Dedifferentiated amniotic fluid mesenchymal stem cell (primary cell): Measurements from ENCODE around the gene NR2E1.

Experiments
- DNase-seq: peaks from one replicate; pipeline ENCODE4 v3.0.0-alpha.2; 2016; ENCODE audit errors: extremely low spot score

The NR2E1 gene

DNA sequence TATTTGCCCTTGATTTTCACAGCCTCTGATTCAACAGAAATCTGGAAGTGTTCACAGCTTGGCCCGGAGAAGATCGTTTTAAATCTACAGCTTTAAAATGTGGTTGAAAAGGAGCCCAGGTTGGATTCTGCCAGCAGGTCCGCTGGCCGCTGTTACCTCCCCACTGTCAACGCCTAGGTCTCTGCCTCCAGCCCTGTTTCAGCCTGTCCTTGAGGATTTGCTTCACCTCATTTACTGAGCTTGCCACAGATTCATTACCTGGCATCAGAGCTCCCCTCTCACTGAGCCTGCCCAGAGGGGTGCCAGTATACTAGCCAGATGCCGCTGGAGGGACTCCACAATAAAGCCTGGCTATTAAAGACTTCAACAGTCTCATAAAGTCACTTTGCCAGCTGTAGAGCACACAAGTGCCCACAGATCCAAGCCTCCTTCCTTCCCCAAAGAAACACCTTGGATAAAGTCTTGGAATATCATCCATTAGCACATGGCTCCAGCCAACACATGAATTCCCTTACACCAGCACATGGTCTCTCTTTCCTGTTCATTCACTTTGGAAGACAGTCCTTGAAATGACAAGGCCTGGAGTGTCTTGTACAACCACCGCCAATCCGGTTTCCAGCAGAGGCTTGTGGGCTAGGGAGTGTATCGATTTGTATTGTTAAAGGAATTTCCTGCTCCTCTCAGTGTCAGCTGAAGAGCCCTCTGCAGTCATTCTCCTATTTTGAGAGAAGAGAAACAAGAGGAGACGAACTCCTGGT is 9.5 kb upstream of the NR2E1 start:
- DNase-seq: no peak

DNA sequence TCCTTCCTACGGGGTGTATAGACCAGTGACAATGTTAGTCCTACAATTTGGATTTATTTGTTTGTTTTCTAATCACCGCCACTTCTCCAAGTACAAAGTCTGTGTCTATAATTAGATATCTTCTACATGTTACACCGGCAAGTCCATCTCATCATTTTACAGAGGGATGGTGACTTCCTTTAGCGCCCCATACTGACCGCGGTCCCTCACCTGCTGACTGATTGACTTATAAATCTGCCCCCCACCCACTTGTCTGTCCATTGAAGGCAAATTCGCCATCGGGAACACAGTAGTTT is 8.9 kb upstream of the NR2E1 start:
- no peak for DNase-seq

DNA sequence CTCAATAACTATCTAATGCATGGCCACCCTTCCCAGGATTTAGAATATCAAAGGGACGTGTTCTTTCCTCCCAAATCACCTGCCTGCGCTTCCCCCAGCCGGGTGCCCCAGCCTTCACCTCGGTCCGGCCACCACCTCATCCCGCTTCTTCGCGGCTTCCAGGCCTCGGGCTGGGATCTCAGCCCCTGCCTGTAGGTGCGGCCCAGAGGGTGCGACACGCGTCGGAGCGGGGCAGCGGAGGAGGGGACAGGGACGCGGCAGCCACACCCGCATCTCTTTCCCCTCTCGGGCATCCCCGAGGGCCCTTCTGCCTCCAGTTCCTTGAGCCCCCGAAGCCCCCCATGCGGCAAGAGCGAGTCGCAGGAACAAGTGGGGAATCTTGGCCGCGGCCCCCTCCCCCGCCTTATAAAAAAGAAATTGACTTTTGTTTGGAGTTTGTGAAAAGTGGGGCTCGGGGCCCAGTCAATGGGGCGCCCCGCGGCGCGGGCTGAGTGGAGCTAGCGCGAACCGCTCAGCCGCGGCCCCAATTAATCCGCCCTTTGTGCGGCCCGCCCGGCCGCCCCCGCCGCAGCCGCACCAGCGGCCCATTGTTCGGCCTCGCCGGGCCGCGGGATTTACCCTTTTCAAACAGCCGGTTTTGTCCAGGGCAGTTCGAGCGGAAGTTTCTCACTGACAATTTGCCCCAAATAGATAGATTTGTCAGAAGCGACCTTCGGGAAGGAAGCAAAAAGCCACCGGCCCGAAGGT is 8.4 kb upstream of the NR2E1 start:
- no peak for DNase-seq

DNA sequence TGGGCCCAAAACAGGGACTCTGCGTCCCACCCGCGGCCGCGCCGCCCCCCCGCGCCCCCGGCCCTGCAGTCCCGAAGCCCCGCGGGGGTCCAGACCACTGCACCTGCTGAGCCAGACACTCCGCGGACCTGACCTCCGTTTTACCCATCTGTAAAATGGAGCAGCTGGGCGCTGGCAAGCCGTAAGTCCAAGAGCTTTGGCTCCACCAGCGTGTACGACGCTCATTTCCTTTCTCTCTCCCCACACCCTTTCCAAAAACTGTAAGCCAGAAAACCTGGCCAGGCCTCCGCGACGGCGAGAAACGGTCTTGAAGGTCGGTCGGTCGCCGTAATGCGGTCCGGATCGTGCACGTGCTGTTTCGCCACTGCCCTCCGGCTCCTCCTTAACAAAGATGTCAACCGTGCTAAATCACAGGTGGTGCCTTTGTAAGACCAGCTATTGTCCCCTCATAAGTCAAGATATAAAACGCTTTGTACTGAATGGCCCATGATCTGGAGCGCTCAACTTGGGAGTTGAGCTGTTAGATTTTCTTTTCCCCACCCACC is 7.8 kb upstream of the NR2E1 start:
- DNase-seq: no peak

DNA sequence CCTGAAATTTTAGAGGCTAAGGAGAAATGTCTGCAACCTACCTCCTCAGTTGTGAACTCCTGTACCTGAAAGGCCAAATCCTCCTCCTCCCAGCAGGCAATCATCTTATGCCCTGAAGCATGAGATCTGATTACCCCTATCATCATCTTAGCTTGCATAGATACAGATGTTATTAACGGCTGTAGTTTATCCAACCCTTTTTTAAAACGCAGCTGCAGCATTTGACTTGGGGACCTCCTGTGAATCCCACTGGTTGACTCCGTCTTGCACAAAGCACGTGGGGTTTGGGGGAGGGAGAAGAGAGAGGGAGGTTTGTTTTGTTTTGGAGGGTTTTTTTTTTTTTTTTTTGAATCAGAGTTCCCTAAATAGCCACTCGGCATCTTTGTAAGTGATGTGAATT is 5.8 kb upstream of the NR2E1 start:
- DNase-seq: no peak

DNA sequence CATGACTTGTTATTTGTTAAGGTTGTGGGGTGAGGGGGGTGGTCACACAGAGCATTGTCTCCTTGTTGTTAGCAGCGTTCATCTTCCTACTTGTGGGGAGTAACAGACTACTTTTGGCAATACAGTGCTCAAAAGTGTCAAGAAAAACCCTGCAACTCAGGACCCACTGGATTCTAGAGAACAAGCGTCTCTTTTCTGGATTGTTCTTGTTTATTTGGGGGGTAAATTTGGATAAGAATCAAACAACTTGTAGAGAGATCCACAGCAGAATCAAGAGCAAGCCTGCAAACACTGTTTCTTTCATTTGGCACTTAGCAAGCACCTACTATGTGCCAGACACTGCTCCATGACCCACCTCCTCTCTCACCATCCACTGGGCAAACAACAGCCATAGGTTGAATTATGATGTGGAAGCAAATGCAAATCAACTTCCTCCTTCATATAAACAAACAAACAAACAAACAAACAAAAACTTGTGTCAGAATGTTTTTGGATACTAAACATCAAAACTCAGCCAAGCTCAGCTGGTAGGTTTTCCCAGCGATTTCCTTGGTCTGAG is 4.0 kb upstream of the NR2E1 start:
- no peak for DNase-seq

DNA sequence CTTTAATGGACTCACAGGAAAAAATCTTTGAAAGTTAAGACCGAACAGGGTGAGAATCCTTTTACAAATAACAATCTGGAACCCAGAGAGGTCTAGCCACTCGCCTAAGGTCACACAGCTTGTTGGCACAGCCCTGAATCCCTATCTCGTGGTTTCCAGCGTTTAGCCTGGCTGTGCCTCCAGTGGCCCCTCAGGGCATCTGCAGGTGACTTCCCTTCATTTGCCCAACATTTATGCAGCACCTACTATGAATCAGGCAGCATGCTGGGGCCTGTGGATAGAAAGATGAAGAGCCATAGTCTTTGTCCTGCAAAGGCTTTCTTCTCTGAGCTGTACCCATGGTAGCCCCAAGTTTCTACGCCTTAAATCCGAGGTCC is 2.6 kb upstream of the NR2E1 start:
- no peak for DNase-seq

DNA sequence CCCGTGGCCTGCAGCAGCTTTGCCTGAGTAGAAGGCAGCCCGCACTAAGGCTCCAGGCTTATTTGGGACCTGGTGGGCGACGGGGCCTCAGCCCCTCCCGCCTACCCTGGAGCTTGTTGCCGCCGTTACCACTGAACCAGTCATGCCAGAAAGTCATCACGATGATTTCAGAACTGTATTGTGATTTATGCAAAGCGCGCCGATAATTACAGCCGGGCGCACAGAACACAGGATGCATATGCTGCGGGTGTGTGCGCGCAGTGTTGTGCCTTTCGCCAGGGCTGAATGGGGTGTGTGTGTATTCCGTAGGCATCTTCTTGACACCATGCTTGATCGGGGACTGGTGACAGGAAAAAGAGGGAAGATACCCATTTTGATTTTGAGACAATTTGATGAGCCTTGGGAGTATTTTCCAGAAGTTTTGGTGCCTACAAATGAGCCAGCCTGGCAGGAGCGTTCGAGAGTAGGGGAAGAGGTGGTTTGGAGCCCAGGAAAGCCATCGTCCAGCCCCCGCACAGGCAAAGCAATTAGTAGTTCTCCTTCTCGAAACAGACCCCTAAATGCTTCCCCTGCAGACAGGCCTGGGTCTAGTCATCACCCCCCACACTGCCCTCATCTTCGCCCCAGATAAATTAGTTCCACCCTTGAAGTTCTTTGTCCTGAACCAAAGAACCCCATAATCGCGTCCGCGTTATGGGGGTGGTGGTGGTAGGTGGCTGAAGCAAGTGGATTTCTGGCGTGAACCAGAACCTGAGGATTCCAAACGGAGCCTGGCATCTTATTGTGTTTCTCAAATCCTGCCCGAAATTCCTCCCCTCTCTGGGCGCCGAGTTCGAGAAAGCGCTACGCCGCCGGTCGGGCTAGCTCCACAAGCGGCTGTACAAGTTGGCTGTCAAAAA is 1.9 kb upstream of the NR2E1 start:
- no peak for DNase-seq

DNA sequence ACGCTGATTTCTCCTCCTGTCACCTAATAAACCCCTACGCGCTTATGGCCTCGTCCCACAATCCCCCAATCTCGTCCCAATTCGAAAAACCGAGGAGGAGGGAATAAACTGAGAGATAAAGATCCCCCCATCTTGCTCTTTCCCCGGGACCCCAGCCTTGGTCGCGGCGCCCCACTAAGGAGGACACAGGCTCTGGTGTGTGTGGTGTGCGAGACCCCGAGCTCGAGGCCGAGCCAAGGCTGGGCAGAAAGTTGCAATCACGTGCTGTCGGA is 1.3 kb upstream of the NR2E1 start:
- no peak for DNase-seq

DNA sequence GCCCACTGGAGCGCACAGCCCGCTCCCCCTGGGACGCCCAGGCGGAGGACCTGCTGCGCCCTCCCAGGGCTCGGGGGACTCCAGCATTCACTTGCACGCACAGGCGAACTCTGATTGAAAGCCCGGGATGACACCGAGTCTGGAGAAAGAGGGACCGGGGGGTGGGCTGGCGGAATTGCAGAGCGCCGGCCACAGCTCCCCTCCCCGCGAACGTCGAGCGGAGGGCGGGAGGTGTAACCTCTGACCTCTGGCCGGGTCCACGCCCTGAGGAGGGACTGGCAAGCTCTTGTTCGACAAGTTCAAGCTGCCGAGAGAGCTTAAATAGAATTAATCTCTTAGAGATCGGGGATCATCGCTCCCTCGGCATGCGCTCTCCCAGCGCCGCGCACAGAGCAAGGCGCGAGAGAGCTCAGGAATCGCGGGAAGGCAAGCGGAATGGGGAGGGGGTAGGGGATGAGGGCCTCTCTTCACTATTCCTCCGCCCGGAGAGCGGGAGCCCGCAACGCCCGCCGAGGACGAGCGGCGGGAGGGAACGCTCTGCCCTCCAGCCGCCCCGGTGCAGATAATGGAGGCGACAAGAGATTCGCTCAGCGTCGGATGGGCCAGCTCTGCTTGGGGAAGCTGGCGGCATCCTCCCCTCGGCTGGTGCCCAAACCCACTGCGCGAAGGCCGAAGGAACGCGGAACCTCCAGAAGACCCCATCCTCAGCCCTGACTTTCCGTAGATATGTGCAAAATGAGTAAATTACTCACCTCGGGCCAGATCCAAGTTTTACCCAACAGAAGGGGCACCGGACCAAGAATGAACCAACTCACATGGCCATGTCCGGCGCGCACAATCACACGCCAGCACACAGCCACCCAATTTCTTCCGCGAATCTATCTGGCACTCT is 761 bp upstream of the NR2E1 start:
- no peak for DNase-seq

DNA sequence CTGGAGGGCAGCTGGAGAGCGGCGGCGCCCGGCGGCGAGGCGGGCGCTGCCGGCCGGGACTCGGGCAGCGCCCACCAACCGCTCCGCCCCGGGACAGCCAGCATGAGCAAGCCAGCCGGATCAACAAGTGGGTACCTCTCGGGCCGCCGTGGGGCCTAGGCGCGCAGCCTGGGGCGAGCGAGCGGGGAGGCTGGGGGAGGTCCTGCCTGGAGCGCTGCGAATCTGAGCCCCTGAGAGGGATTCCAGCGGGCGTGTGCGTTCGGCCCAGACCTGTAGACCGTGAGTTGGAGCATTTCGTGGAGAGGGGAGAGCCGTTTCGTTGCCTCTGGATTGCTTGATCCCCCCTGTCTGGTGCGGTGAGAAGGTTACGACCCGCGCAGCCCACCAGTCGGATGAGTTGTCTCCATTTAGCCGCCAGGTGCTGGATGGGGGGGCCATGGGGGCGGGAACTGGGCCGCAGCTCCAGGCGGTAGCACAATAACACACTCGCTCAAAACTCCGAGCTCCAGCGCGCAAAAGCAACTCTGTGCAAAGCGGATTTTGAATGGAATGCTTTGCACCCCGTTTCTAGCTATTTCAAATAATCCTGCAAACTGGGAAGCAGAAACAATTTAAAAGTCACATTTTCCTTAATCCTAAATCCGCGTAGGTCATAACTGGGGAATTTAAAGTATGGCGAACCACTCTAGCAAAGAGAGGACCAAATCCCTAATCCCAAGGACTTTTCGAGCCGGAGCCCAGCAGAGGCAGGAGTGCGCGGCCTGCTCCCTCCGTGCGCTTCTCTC is 1.0 kb downstream of the NR2E1 start:
- DNase-seq: no peak

DNA sequence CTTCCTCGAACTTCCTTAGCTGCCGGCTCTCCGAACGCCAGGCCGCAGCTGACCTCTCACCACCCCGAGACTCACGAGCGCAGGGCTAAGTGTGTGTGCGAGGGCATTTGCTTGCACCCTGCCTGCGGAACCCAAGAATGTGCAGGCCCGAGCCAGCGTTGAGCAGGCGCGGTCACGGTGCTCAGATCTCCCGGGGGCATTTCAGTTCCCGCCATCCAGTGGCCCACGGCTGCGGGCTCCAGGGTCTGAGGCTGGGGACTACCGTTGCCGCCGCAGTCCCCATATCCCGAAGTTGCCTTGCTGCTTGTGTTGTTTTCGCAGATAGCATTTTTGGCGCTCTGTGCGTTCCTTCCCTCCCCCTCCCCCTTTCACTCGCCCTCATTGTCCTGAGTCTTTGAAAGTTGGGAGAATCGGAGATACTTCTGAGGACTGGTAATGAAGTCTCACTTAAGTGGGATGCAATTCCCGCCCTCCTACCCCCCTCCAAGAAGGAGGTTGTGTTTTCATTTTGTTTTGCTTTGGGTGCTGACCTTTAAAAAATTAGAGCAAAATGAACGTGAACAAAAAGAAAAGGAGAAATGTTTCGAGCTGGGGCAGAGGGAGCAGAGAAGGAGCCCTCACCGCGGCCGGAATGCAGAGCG is 1.7 kb downstream of the NR2E1 start:
- DNase-seq: no peak

DNA sequence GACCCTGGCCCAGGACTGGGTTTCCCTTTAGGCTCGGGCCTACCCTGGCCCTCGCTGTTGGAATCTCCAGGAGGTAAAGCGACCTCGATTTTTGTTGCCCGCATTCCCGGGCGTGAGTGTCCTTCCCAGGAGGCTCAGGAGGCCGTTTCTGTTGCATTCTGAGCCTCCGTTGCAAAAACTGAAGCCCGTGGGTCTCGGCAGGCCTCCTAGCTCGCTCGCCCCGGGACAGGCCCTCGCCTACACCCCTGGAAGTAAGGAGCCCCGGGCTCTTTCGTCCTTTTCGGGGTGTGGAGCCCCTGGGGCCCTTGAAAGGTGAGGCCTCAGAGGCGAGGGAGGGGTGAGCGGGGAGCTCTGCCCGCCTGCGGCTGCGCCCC is 2.3 kb downstream of the NR2E1 start:
- no peak for DNase-seq

DNA sequence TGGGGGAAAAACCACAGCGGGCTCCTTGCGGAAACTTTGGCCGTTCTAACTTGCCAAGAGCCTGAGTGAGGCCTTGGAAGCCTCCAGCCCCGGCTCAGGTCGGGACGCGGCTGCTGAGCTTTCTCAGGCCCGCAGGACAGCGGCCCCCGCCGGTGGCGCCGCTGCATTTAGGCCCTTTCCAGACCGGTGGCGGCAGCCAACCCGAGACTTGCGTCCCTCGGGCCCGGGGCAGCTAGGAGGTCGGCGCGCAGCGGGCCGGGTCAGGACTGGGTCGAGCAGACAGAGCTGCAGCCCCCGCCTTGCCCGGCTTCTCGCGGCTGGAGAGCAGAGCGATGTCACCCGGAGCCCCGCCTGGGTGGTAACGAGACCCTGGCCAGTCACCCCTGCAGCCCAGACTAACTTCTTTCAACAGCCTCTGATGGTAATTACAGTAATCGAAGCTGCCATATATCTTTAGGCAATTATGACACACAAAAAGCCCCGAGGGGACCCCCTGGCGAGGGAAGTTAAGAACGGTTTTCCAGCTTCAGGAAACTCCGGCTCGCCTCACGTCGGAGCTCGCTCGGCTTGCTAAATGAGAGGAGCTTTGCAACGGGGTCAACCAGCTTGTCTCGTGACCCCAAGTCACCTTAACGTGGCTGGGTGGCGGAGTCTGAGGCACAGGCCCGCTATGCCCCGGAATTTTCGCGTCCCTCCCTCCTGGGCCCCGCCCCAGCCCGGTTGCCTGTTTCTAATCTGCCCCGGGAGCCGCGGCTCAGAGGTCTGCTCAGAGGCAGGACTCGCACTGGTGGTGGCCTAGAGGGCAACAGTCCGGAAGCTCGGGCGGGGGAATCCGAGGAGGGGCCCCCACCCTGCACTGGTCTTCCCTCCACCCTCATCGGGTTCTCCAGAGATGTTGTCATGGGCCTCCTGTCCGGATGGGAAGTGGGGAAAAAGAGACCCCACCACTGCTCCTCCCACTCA is 3.0 kb downstream of the NR2E1 start:
- DNase-seq: no peak

DNA sequence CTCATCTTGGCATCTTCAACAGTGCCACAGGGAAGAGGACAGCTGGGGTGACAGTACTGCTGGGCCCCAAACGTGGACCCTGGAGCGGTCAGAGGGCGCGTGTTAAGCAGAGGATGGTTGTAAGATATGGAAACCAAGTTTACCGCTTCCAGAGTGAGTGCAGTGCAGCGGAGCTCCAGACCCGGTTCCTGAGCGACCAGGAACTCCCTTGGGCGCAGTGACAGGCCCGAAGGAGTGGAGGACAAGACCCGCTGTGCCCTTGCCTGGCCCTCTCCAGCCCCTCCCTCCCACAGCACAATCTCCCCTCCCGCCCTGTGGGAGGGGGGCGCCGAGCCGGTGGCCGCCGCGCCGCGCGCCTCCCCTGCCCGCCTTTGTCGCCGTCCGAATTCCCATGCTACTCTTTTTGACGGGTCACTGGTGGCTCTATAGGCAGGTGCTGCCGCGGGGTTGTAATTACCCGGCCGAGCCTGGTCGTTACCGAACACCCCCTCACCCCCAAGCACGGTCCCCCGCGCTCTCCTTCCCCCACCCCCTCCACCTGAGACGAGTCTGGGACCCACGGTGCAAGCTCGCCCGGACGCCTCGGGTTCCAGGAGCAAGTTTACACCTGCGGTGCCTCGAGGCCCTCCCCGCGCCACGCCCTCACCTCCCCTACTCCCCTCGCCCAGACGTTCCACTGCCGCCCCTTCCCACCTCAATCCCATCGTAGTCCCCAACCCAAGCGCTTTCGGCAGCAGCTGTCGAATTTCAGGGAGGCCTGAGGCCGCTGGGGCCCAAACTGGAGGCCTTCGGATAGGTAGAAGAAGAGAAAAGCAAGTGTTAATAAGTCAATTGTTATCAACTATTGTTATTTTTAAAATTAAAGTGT is 3.9 kb downstream of the NR2E1 start:
- no peak for DNase-seq

DNA sequence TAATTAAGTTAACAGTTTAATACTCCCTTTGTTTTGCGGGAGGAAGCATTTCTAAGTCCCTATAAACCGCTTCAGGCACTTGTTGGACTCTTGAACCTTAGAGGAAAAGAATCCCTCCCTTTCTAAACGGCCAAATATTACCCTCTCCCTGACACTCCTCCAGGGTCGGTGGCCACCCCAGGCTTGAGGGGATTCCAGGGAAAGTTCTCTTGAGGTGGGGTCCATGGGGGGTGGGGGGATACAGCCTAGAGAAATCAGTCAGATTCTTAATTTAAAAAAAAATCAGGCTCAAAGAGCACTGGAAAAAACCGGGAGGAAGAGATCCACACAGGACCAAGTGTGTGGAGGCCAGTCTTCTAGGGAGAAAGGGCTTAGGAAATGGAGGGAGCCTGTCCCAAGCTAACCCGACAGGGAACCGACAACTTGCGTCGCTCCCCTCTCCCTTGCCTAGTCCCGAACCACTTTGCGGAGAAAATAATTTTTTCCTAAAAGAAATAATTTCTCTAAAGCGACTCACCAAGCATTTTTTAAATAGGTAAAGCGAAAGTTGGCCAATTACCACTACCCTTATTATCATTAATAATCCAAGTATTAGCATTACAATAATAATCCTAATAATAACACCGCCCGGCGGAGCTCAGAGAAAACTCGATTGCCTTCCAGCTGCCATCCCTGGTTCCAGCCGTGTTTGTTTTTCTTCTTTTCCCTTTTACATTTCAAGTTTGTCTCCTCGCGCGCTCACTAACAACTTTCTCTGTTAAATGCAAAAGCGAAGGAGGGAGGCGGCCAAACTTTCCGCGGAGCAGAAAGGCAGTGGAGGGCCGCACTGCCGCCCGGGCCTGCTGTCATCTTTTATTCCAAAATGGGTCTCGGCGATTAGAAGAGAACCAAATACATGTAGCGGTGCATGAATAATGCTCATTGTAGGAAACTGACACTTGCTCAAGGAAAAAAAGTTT is 4.8 kb downstream of the NR2E1 start:
- no peak for DNase-seq
